Stimulated activated CD8-positive, alpha-beta memory T cell treated with anti-CD3 and anti-CD28 coated beads, Interleukin-4, amount 100 ng/mL, for 24 hours (primary cell): ENCODE measurements around the gene HEMK1.
A peak's percentile ranks its signal among the peaks of the same experiment; 100 is the strongest.

Source experiments
- DNase-seq: peaks from one replicate; pipeline ENCODE4 v3.0.0-alpha.2; 2020; ENCODE audit warnings: low read depth

Gene HEMK1

DNA sequence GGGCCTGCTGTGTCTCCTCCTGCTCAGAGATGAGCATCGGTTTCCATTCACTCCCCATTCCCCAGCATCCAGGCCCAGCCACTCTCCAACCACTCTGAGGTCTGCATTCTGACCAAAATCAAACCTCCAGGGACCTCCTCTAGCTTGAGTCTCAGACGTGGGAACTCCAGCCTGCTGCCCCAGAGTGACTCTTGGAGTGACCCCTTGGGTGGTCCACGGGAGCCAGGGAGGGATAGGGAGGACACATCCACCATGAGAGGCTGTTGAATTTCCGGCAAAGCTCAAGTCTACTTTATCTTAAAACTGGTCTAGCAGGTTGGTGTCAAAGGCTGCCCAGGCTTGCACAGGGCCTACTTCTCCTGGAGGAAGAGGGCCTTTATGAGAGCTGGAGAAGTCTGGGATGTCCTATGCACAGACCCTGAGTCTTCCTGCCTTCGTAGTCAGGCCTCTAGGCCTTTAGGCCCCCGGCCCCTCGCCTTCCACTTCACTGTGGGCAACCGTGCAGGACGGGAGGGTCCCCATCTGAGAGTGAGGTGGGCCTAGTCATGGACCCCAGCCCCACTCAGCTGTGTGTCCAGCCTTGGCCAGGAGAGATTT is 33.4 kb downstream of the HEMK1 start:
- no peak for DNase-seq

- DNase-seq, result no peak
These were observed 34.2 kb downstream of the HEMK1 start for GRCh38 chr3:50603261-50604109.

DNA sequence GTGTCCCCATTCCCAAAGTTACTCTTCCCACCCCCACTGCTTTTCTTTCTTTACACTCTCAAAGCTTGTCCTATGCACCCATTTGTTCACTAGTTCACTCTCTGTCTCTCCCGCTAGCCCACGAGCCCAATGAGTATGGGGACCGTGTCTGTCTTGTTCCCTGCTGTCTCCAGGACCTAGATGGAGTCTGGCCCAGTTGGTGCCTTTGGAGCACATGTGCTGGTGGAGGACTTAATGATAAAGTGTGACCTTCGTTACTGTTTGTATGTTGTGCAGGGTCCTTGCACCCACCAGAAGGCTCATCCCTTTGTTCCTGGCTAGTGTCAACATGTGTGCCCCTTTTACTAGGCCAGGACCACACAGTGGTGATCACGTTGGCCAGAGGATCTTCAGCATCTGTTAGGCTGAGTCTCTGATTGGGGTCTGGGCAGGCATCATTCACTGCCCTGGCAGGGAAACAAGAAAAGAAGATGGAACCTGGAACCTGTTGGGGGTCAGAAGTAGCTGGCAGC is 34.8 kb downstream of the HEMK1 start:
- no peak for DNase-seq

DNA sequence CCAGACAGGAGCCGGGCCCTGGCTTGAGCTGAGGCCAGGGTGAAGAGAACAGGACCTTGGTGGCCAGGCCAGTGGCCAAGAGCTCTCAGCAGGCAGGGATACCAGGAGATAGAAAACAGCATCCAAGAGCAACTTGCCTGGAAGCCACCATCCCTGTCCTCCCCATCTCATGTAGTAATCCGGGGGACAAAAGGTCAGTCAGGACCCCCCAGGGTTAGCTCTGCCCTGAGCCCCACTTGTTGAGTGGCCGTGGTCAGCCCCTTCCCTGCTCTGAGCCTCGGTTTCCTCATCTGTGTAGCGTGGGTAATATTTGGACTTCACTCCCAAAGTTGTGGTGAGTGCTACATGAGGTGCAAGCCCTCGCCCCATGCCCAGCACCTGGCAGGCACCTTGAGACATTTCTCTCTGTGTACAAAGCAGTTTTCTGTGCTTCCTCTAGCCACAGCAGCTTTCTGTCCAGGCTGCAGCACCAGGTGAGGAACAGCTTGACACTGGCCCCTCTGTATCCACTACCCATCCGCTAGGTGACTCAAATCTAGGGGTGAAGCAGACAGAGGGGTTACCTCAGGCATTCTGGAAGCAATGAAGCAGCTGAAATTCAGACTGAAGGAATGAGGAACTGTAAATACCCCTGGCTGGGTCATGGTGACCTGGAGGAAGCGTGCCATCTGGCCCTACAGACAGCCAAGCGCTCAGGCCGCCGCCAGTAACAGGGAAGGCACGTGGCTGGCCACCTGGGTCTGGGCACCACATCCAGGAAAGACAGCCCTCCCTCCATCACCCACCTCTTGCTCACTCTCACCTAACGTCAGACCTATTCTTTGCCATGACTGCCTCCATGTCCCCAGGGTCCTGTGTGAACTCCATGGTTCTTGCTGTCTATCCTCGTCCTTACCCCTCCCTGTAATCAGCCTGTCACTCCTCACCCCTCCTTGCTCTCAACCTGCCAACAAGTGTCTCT is 35.6 kb downstream of the HEMK1 start:
- DNase-seq, result no peak

GRCh38 chr3:50605901-50606326 is 36.6 kb downstream of the HEMK1 start:
- DNase-seq, result no peak

- DNase-seq, result no peak
These were observed 37.3 kb downstream of the HEMK1 start for GRCh38 chr3:50606596-50606995.

GRCh38 chr3:50607271-50608091 is 38.2 kb downstream of the HEMK1 start:
- DNase-seq, result no peak

DNA sequence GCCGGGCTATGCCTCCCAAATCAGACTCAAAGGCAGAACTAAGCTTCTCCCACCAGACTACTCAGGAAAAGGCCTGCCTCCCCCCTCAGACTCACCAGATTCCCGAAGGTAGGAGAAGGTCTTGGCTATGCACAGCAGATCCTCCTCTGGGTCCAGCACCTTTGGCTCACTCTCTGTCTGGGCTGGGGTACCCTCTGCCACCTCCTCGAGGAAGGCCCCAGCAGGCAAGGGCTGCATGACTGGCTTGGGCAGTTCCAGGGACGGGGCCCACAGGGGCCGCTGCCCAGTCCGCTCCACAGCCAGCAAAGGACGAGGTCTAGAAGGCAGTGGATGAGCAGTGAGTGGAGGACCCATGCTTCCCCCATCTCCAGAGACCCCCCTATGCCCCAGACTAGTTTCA is 39.0 kb downstream of the HEMK1 start:
- DNase-seq, result no peak

DNA sequence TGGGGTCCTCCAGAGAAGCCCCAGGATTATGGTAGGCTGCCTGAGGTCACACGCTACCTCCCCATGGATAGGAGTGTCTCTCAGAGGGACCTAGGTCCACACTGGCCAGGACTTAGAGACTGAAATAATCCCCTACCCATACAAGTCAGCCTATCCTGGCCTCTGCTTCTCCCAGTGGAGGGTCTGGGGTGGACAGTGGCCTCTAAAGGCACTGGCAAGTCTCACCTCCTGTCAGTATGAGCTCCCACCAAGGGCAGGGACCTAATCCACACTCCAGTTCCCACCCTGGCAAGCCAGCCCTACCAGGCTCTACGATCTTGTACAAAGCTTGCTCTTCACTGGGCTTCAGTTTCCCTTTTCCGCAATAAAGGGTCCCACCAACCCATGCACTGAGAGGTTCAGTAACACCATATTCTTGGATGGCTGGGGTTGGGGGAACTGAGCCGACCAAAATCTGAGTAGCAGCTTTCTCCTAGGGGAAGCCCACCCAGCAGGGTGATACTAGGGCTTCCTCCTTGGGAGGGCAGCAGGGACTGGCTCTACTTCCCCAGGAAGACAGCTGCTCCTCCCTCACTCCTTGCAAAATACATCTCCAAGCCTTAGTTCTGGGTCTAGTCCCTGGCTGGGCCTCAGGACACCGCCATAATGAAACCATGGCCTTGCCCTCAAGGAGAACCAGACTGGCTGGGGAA is 39.9 kb downstream of the HEMK1 start:
- DNase-seq, result no peak

DNA sequence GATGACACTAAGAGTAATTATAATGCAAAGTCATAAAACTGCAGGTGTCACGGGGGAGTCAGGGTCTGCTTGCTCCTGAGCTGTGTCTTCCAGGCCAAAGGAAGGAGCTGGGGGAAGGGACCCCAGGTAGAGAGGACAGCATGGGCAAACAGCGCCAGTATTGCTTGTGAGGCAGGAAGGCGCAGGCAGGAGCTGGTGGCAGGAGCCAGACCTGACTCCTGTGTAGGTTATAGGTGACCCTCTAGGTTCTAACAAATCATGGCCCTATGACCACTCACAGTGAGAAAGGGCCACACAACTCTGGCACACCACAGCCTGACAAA is 40.4 kb downstream of the HEMK1 start:
- DNase-seq, result no peak

- no peak for DNase-seq
These were observed 41.1 kb downstream of the HEMK1 start for GRCh38 chr3:50610181-50610971.

- DNase-seq, result no peak
These were observed 41.7 kb downstream of the HEMK1 start for GRCh38 chr3:50610992-50611463.

DNA sequence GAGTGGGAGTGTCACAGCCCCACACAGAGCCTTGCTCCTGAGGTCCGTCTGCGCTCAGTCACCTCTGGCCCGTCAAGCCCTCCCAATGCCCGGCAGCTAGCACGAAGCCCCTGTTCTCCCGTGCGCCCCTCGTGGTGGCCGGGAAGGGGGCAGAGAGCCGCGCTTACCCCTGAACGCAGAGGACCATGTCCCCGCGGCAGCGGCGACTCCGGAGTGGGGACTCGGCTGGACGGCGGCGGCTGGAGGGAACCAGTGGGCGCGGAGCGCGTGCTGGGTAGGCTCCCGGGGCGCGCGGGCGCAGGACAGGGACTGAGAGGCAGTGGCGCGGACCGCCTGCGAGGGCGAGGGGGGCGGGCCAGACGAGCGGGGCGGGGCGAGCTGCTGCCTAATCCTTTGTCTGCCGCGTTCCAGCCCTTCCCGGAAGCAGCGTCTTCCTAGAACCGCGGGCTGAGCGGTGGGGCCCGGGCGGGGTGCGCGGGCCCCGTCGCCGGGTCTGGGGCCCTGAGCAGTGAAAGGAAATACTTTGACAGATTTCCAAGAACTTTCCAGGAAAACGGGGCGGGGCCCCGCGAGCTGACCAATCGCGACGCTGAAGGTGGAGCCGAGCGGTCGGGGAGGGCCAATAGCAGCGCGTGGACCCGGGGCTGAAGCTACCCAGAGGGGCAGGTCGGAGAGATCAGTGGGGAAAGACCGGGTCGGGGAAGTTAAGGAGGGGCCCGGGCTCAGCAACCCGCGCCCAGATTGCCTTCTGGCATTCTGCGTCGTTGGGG is 42.3 kb downstream of the HEMK1 start, which contains the start of gene CISH:
CISH (minus strand) TSS at position 311 of the 770 bp plus-strand sequence; CDS start at position 187, 124 bp downstream.
- peak; percentile 97 for DNase-seq

GRCh38 chr3:50612234-50612882 is 43.0 kb downstream of the HEMK1 start:
- no peak for DNase-seq

DNA sequence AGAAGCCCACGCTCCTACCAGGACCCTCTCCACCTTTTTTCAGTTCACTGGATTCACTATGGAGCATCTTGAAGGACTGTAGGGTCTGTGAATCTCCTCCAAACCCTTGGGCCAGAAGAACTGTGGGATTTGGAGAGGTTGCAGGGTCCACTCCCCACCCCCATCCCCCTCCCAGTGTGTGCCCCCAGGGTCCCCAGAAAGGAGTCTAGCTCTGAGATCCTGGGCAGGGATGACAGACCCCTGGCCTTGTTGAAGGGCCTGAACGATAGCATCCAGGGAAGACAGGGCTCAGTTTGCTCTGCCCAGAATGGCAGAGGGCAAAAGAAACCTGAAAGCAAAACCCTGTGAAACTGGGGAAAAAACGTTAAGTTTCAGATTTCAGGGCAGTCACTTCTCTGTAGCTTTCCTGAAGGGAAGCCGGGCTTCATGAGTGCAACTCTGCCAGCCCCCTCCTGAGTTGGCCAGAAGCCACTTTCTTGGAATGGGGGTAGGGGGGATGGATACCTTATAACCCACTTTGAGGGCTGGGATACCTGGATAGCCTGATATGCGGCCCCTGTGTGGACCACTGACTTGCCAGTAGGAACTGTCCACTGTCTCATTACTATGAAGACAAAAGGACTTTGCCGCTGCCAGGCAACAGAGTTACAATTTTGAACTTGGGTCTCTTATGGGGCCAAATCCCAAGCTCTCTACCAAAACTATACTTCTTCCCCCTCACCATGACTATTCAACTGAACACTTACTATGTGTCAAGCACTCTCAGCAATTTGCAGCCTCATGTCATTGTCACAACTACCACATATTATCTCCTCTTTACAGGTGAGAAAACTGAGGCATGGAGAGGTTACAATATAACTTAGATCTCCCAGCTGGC is 43.9 kb downstream of the HEMK1 start:
- DNase-seq, result no peak

- DNase-seq, result no peak
These were observed 45.9 kb downstream of the HEMK1 start for GRCh38 chr3:50615190-50615589.

DNA sequence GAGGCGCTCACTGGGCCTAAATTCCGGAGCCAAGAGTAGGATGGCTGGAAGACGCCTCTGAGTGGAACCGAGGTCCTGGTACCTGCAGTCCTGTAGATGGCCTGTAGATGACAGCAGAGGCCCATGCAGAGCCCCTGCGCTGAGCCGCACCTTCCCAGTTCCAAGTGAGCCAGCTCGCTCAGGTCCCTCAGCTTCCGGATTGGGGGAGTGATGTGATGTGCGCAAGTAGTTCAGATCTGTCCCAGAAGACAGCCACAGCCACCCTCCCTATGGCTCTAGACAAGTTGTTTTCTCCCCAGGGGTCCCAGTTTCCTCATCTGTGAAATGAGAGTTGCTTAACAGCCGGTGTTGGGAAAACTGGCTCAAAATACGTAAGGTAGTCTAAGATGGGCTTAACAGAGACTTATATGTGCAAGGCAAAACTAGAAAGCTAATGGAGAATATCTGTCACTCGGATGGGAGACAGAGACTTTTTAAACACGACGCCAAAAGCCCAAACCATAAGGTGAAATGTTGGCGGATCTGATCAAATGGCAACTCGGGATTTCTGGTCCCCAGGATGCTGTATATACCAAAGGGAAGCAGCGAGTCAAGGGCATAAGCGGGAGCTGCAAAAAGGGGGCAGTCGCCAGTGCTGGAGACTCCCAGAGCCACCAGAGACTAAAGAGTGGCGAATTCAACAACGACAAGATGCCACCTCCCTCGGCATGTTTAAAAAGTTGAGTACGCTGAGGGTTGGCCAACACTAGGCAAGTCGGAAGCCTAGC is 46.9 kb downstream of the HEMK1 start:
- DNase-seq, result peak; percentile 73
